GM19395 (cell line): Measurements from ENCODE around the gene RAC3.
A peak's percentile ranks its signal among the peaks of the same experiment; 100 is the strongest.

Experiments used
- ATAC-seq: cut with Tn5 transposase; IDR thresholded peaks from one replicate; pipeline ENCODE4 v1.9.1; 2021; ENCODE audit warnings: mild to moderate bottlenecking, moderate library complexity; ENCODE audit not compliant: unreplicated experiment

RAC3 gene

DNA sequence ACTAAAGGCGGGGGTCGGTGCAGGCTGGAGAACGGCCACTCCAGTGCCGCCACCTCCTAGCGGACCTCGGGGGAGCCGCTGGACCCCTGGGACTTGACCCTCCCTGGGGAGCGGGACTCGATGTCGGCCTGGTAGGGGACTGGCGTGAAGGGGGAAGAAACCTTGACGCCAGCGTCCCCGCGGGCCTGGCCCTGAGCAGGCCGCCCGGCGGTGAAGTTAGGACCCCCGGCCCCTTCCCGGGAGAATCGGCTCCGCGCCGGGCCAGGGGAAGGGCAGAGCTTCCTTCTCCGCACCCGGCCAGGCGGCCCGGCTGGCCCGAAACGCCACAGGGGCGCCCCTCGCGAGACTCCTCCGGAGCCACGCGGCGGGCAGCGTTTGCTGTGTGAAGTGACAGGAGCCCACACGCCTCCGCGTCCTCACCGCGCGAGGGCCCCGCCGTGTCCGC is 33.7 kb downstream of the RAC3 start:
- peak; percentile 32 for ATAC-seq

DNA sequence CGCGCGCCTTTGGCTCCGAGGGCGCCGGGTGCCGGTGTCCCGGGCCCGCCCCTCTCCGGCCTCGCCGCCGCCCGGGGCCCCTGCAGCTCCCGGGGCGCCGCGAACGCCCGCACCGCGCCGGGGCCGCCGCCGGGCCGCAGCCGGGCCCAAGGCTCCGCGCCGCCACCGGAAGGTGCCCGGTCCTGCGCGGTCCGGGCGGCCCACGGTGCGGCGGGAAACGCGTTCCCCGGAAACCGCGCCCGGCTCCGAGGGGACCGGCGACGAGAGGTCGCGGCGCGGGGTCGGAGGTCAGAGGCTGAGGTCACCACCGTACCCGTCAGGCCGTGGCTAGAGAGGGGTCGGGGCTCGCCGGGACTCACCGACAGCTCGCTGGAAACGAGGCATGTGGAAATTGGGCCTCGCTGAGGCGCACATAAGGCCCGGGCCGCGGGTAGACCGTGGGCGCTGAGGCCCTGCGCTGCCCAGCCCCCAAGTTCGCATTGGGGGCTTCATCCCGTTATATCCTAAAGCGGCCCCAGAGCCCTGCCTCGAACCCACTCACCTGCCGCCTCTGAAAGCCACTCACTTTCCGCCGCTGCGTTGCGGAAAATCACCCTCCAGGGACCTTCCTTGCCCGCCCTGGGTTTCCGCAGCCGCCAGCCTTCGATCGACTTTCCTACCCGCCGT is 34.3 kb downstream of the RAC3 start, which contains the start of gene DUS1L:
Gene DUS1L, minus strand, starts transcription at position 167 of the 666 bp plus-strand sequence. CDS start 745 bp downstream, outside the sequence.
- peak; percentile 61 for ATAC-seq

DNA sequence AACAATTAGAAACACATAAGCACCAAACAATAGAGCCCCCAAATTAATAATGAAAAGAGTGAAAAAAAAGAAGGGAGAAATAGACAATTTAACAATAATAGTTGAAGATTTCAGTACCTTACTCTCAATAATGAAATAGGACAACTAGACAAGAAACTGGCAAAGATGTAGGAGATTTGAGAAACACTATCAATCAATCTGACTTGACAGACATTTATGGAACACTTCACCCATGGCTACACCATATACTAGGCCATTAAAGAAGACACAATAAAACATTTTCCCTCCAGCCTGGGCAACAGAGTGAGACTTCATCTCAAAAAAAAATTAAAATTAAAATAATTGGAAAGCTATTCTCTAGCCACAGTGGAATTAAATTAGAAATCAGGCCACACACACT is 39.1 kb downstream of the RAC3 start:
- no peak for ATAC-seq

DNA sequence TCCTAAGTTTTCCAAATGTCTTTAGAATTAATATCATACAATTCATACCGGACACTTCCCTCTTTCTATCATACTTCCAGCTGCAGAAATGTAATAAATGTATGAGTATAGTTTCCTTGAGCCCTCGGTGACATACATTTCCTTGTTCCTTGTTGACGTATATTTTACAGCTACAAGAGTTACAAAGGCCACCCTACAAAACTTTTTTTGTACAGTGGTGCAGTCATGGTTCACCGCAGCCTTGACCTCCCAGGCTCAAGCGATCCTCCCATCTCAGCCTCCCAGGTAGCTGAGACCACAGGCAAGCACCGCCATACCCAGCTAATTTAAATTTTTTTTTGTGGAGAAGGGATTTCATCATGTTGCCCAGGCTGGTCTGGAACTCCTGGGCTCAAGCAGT is 41.3 kb downstream of the RAC3 start:
- ATAC-seq: no peak

DNA sequence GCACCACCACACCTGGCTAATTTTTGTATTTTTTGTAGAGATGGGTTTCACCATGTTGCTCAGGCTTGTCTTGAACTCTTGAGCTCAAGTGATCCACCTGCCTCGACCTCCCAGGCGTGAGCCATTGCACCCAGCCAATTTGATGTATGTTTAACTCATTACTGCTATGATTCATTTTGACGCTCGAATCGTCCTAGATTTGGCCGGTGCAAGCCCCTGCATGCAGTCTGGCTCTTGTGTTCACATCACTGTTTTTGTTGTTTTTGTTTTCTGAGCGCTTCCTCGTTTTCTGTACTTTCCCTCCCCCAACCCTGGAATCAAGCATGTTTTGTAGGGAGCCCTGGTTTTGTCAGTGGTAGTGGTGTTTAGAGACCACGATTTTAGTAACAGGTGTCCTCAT is 42.0 kb downstream of the RAC3 start:
- no peak for ATAC-seq

DNA sequence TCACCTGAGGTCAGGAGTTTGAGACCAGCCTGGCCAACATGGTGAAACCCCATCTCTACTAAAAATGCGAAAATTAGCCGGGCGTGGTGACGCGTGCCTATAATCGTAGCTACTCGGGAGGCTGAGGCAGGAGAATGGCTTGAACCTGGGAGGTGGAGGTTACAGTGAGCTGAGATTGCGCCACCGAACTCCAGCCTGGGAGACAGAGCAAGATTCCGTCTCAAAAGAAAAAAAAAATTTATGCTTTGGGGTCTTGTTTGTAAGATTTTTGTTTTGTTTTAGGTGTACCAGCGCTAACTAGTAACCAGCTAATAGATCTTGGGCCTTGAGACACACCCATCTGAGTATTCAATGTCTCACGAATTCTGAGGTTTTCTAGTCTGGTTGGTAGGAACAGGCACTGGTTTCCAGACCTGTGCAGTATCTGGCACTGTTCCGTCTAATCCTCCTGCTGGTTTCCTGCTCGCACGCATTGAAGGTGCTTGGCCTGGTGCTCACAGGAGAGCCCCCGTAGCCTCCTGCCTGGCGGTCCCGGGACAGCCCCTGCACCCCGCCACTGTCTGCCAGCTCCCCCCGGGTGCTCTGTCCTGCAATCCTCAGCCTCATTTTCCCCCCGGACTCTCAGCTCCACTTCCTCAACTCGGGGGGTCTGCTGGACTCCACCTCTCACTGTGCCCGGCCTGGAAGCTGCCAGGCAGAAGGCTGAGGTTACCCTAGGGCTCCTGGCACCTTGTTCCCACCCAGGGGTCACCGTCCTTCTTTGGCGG is 44.7 kb downstream of the RAC3 start:
- no peak for ATAC-seq

DNA sequence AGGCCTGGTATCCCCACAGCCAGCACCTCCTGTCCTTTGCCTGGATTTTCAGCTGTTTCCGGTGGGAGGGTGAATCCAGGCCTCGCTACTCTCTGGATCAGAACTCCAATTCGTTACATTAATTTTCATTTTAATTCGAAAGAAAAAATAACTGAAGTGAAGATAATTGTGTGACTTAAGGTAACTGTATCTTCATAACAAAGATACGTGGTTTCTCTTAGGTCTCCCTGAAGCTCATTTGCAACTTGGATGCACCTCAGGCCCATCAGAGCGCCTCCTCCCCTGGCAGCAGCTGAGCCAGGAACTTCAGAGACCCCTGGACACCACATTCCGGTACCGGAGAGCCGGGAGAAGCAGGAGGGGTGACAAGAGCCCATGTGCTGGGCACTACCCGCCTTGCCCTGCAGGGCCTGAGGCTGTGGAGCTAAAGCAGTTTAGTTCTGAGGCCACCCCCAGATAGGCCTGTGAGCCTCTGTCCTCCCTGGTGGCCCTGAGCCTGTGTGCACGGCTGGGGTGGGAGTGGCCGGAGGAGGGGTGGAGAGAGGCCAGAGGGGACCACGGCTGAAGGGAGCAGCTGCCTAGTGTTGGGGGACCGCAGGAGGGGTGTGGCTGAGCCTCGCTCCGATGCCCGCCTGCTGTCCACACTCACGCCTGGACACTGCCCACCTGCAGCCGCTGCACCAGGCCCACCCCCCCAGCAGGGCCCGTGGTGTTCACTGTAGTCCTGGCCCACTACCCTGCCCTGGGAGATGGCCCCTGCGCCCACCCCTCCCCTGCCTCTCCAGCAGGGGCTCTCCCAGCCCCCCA is 45.5 kb downstream of the RAC3 start:
- ATAC-seq: no peak

DNA sequence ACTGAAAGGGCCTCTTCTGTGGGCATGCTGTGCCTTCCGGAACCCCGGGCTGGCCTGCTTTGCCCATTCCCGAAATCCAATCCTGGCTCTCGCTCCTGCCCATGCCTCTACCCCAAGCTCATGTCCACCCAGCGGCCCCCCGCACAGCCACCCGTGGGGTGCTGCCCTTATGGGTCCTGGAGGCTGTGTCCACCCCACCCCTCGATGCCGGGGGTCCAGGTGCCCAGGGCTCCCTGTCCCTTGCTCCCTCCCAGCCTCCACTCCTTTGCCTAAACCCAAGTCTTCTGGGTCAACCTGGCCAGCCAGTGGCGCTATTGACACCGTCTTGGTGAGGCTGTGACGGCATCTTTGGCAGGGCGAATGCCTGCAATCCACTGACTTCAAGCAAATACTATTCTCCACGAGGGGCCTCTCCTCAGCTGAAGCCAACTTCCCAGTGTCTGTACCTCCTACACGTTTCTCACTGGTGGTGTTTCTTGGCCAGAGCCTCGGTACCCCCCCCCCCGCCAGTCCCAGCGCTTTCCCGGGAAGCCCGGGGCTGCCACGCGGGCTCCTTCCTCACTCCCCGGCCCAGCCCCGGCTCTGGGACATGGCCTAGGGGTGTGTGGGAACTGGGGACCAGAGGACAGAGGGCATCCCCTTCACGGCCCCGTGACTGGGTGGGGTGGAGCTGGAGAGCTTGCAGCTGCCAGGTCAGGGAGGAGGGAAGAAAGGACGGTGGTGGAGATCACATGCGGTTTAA is 46.3 kb downstream of the RAC3 start:
- ATAC-seq: no peak

DNA sequence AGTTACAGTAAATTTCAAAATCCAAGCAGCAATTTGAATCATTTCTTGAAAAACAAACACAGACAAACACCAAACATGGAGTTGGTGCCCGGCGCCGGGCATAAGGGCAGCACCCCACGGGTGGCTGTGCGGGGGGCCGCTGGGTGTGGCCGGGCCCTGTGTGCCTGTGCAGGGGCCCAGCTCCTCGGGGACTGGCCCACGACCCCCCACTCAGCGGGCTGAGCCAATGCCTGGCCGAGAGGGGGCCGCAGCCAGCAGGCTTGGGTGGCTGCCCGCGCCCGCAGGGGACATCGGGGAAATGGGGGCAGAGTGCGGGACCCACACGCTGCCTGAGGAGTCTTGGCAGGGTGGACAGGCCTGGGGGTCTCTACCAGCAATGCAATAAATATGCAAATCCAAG is 47.0 kb downstream of the RAC3 start:
- ATAC-seq: no peak

DNA sequence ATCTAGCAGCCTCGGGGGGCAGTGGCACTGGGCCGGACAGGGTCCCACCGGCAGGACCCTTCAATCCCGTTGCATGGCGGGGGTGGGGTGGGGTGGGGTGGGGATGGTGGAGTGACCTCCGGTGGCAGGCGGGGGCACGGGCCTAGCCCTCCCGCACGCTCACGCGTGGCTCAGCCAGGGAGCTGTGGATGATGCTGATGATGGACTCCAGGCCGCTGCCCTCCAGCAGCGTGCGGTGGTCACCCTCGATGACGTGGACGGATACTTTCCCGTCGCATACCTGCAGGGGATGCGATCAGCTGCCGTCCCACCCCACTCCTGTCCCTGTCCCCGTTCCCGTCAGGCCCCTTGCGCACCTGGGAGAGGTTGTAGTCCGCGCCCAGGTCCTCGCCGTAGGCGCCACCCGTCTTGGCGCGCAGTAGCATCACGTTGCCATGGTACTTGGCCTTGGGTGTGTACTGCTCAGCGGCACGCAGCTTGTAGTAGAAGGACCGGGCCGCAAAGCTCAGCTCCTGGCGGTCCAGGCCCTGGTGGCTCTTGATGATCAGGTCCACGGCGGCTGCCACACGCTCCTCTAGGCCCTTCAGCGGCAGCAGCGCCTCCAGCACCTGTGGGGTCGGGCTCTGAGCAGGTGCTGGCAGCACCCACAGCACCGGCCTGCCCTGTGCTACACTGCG is 47.7 kb downstream of the RAC3 start:
- no peak for ATAC-seq

DNA sequence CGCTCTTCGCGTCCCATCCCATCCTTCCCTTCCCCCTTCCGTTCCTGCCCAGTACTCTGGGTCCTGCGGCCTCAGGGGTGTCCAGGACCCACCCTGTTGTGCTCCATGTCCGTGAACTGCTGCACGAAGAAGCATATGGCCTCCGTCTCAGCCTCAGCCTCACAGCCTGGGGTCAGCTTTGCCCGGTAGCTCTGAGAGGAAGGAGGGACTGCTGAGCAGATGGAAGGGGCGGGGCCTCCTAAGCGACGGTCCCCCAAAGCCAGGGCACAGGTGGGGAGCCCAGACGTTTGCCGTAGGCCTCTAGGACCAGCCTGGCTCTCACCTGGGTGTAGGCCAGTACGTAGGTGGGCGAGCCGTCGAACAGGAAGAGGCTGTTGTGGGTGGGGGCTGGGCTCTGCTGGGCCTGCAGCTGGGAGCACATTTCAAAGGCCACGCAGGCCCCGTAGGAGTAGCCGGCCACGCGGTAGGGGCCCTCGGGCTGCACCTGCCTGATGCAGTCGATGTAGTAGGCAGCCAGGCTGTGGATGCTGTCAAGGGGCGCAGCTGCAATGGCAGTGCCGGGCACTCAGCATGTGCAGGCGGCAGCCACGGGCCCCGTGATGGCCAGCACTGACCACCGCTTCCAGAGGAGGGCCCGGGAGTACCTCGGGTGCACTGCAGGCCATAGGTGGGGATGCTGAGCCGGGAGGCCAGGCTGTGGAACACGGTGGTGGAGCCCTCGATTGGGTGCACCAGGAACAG is 48.7 kb downstream of the RAC3 start:
- ATAC-seq: no peak

DNA sequence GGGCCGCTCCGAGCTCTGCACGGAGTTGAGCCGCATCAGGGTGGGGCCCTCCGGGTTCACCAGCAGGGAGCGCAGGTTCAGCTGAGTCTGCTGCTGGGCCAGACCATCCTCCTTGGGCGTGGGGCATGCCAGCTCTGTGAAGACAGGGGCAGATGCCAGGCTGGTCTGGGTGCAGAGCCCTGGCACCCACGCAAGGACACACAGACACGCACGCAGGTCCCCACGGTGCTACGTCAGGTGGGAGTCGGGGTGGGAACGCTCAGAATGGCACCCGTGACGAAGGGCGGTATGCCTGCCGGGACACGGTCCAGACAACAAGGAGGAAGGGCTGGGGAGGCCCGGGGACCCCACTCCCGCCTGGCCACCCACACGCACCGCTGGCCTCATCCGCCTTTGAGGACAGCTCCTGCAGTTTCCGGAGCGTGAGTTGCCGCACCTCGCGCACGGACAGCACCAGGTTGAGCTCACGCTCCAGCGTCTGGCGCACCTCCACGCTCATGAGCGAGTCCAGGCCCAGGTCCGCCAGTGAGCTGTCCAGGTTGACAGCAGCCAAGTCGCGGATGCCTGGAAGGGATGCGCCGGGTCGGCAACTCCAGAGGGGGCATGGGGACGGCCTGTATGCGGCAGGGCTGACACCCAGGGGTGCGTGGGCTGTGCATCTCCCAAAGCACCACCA is 49.4 kb downstream of the RAC3 start:
- ATAC-seq: no peak

DNA sequence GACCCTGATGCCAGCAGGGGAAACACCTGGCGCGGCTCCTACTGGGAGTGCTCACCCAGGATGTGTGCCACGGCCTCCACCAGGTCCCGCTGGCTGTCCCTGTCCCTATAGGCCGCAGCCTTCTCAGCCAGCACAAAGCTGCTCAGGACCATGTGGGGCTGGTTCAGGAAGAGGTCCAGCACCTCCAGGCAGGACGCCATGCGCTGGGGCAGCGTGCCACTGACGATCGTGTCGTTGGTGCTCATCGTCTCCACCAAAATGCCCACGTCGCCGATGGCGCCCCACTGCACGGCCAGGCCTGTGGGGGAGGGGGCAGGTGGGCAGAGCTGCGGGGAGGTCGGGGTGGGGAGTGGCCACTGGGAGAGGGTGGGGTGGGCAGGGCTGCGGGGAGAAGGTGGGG is 50.1 kb downstream of the RAC3 start:
- no peak for ATAC-seq

DNA sequence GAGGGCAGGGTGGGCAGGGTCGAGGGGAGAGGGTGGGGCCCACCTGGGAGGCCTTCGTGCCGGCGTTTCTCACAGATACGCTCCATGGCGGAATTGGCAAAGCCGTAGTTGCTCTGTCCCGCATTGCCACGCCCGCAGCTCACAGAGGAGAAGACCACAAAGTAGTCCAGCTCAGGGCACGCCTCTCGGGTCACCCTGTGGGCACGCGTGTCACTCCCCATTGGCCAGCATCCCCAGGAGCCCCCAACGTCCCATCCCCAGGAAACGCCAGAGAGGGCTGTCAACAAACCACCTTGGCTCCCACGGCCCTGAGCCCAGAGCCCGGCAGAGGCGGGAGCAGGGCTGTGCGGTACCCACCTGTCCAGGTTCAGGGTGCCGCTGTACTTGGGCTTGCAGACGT is 50.5 kb downstream of the RAC3 start:
- no peak for ATAC-seq

DNA sequence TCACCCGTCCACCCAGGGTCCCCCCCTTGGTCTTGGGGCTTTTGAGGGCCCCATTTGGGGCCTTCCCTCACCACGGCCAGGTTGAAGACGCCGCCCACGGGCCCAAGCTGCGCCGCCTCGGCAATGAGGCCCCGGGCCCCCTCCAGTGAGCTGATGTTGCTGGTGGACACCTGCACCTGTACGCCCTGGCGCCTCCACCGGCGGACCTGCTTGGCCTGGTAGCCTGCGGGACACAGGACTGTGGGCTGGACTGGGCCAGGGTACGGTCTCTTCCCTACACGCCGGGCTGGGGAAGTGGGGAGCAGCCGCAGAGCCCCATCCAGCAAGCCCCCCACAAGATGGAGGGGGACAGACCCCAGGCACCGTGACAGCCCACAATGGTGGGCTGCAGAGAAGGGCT is 51.0 kb downstream of the RAC3 start:
- no peak for ATAC-seq

DNA sequence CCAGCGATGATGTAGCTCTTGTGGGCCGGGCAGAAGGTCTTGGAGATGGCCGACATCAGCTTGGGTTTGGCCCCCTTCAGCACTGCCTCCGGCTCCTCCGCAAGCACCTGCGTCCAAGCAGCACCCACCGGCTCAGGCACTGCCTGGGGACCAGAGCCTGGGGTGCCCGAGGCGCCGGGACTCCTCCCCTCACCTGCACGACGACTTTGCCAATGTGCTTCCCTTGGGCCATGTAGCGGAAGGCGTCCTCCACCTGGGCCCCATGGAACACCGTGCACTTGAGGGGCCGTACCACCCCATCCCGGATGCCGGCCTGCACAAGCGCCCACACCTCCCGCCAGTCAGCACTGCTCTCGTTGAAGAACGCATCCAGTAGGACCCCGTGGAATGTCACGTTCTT is 51.5 kb downstream of the RAC3 start:
- no peak for ATAC-seq
